Breast epithelium (tissue), 3 donors: ENCODE results near the gene SDC4.

ENCODE experiments used
- POLR2A ChIP-seq: fragments of 450-650 bp; IDR thresholded peaks from one replicate; pipeline ENCODE4 v1.6.1; 2016; ENCODE audit warnings: antibody characterized with exemption, mild to moderate bottlenecking, moderate library complexity
- POLR2AphosphoS5 ChIP-seq, 3 donors: sonication (generic); formaldehyde crosslinking; IDR thresholded peaks; one replicate each; pipeline ENCODE4 v1.6.1; 2017; ENCODE audit warnings: antibody characterized with exemption in 3 of 3
- TF ChIP-seq, protein P1 (sequence below), 3 donors: fragments of 450-650 bp; IDR thresholded peaks; one replicate each; pipeline ENCODE4 v1.5.1; 2016 to 2017; ENCODE audit warnings: antibody characterized with exemption in 3 of 3, mild to moderate bottlenecking in 3 of 3, moderate library complexity in 3 of 3

DNA sequence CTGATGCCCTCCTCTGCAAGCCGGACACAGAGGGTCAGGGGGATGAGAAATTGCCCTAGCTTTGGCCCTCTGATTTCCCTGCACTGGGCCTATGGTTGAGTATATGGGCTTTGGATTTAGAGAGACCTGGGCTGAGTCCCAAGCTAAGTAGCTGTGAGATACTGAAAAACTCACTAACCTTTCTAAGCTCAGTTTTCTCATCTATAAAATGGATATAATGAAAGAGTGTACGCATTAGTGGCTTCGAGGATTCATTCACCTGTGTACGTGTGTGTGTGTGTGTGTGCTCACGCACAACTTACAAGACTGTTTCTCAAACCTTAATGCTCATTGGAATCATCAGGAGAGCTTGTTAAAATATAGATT lies 54.2 kb downstream of the SDC4 start:
- TF ChIP-seq, protein P1, sequence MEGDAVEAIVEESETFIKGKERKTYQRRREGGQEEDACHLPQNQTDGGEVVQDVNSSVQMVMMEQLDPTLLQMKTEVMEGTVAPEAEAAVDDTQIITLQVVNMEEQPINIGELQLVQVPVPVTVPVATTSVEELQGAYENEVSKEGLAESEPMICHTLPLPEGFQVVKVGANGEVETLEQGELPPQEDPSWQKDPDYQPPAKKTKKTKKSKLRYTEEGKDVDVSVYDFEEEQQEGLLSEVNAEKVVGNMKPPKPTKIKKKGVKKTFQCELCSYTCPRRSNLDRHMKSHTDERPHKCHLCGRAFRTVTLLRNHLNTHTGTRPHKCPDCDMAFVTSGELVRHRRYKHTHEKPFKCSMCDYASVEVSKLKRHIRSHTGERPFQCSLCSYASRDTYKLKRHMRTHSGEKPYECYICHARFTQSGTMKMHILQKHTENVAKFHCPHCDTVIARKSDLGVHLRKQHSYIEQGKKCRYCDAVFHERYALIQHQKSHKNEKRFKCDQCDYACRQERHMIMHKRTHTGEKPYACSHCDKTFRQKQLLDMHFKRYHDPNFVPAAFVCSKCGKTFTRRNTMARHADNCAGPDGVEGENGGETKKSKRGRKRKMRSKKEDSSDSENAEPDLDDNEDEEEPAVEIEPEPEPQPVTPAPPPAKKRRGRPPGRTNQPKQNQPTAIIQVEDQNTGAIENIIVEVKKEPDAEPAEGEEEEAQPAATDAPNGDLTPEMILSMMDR (IDR thresholded peaks at IDR 0.05): no peak
- TF ChIP-seq POLR2AphosphoS5 (IDR thresholded peaks at IDR 0.05) (no peak), POLR2A (no peak)
